Adrenal gland (tissue), 5 donors: ENCODE data around the gene PRKG1.

Experiments used
- POLR2A ChIP-seq, 2 donors: fragments of 450-650 bp; IDR thresholded peaks; one replicate each; pipeline ENCODE4 v1.6.1; 2017; ENCODE audit warnings: antibody characterized with exemption in 2 of 2, mild to moderate bottlenecking in 2 of 2, moderate library complexity in 1 of 2
- TF ChIP-seq, protein P1 (sequence below), 6 experiments: fragments of 450-650 bp in 4 of 6; fragments of 200-600 bp in 2 of 6; sonication (generic) in 1 of 6; IDR thresholded peaks; 1 replicate in 5 of 6; 2 replicates in 1 of 6; pipeline versions ENCODE4 v1.5.1 to v1.8.0; 2016 to 2021; ENCODE audit warnings: antibody characterized with exemption in 6 of 6, mild to moderate bottlenecking in 2 of 6, moderate library complexity in 1 of 6
- donor health status: DM: no; HTN: no; CAD: no.

DNA sequence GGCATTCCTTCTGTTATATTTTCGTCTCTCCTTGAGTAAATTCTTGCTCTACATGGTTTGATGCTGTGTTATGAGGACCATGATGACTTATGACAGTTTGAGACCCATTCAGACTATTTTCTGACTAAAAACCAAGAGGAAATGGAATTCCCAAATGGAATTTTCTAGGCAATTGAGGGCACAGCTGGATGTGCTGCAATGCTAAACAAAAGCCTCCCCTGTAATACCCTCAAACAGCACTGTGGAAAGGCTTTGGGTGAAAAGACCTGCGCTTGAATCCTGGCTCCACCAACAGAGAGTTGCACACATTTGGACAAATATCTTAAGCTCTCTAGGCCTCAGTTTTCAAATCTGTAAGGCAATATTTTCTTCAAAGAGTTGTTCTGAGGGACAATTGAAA is 129.1 kb downstream of the PRKG1 start:
- TF ChIP-seq, protein P1, sequence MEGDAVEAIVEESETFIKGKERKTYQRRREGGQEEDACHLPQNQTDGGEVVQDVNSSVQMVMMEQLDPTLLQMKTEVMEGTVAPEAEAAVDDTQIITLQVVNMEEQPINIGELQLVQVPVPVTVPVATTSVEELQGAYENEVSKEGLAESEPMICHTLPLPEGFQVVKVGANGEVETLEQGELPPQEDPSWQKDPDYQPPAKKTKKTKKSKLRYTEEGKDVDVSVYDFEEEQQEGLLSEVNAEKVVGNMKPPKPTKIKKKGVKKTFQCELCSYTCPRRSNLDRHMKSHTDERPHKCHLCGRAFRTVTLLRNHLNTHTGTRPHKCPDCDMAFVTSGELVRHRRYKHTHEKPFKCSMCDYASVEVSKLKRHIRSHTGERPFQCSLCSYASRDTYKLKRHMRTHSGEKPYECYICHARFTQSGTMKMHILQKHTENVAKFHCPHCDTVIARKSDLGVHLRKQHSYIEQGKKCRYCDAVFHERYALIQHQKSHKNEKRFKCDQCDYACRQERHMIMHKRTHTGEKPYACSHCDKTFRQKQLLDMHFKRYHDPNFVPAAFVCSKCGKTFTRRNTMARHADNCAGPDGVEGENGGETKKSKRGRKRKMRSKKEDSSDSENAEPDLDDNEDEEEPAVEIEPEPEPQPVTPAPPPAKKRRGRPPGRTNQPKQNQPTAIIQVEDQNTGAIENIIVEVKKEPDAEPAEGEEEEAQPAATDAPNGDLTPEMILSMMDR (IDR thresholded peaks at IDR 0.05): no peak
- no peak for TF ChIP-seq POLR2A (IDR thresholded peaks at IDR 0.05)
